GM19324 (cell line): ENCODE results near the gene PPM1L.

Experiments used
- ATAC-seq: cut with Tn5 transposase; IDR thresholded peaks from one replicate; pipeline ENCODE4 v1.9.1; 2021; ENCODE audit warnings: mild to moderate bottlenecking, moderate library complexity; ENCODE audit not compliant: unreplicated experiment, low FRiP score

PPM1L gene

GRCh38 chr3:160841455-160841854, 85.4 kb downstream of the PPM1L start:
- ATAC-seq = no peak

GRCh38 chr3:160842021-160843005, 86.3 kb downstream of the PPM1L start:
- ATAC-seq = no peak

GRCh38 chr3:160851629-160852210, 95.7 kb downstream of the PPM1L start:
- no peak for ATAC-seq

GRCh38 chr3:160852856-160853255, 96.8 kb downstream of the PPM1L start:
- no peak for ATAC-seq

- no peak for ATAC-seq
Observed at GRCh38 chr3:160856450-160856849, 100.4 kb downstream of the PPM1L start.

- ATAC-seq = no peak
Observed at GRCh38 chr3:160857476-160858119, 101.6 kb downstream of the PPM1L start.

- no peak for ATAC-seq
Observed at GRCh38 chr3:160860346-160860745, 104.3 kb downstream of the PPM1L start.

- ATAC-seq = no peak
Observed at GRCh38 chr3:160869825-160870224, 113.8 kb downstream of the PPM1L start.

- ATAC-seq = no peak
Observed at GRCh38 chr3:160870327-160870726, 114.3 kb downstream of the PPM1L start.

- no peak for ATAC-seq
Observed at GRCh38 chr3:160874736-160875135, 118.7 kb downstream of the PPM1L start.

GRCh38 chr3:160876643-160877042, 120.6 kb downstream of the PPM1L start:
- no peak for ATAC-seq

- ATAC-seq = no peak
Observed at GRCh38 chr3:160879859-160880258, 123.8 kb downstream of the PPM1L start.

GRCh38 chr3:160883373-160883772, 127.3 kb downstream of the PPM1L start:
- ATAC-seq = no peak

- ATAC-seq = peak; percentile 25
Observed at GRCh38 chr3:160885791-160886286, 129.8 kb downstream of the PPM1L start.

- ATAC-seq = peak; percentile 69
Observed at GRCh38 chr3:160886421-160886820, 130.4 kb downstream of the PPM1L start.

GRCh38 chr3:160893207-160893606, 137.2 kb downstream of the PPM1L start:
- ATAC-seq = no peak

- ATAC-seq = no peak
Observed at GRCh38 chr3:160904691-160905090, 148.7 kb downstream of the PPM1L start.

GRCh38 chr3:160906646-160907045, 150.6 kb downstream of the PPM1L start:
- no peak for ATAC-seq

- ATAC-seq = no peak
Observed at GRCh38 chr3:160909917-160910316, 153.9 kb downstream of the PPM1L start.

- no peak for ATAC-seq
Observed at GRCh38 chr3:160911411-160911810, 155.4 kb downstream of the PPM1L start.

GRCh38 chr3:160916472-160916871, 160.4 kb downstream of the PPM1L start:
- ATAC-seq = no peak
